PC-9 (cell line): ENCODE results near the gene LRRC61.

ENCODE experiments used
- EZH2 ChIP-seq: fragments of 200-600 bp; sonication (generic); IDR thresholded peaks from 2 replicates; pipeline ENCODE4 v1.8.0; 2017; ENCODE audit warnings: antibody characterized with exemption, low read depth
- TF ChIP-seq, protein P1 (sequence below): fragments of 200-600 bp; sonication (generic); conservative IDR thresholded peaks from 2 replicates; pipeline ENCODE4 v1.6.1; 2017; ENCODE audit warnings: mixed run types, antibody characterized with exemption, mild to moderate bottlenecking, moderate library complexity

DNA sequence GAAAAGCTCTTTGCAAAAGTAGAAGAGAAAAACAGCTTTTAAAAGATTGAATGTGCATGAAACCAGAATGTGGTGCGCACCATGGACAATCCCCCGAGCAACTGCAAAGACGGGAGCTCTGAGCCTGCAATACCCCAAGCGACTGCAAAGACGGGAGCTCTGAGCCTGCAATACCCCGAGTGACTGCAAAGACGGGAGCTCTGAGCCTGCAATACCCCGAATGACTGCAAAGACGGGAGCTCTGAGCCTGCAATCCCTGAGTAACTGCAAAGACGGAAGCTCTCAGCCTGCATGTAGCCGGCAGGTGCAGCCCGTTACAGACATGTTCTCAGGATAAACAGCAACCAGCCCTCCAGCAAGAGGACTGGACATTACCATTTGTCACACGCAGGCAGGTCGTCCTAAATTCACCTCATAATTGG is 62.2 kb downstream of the LRRC61 start:
- TF ChIP-seq, protein P1, sequence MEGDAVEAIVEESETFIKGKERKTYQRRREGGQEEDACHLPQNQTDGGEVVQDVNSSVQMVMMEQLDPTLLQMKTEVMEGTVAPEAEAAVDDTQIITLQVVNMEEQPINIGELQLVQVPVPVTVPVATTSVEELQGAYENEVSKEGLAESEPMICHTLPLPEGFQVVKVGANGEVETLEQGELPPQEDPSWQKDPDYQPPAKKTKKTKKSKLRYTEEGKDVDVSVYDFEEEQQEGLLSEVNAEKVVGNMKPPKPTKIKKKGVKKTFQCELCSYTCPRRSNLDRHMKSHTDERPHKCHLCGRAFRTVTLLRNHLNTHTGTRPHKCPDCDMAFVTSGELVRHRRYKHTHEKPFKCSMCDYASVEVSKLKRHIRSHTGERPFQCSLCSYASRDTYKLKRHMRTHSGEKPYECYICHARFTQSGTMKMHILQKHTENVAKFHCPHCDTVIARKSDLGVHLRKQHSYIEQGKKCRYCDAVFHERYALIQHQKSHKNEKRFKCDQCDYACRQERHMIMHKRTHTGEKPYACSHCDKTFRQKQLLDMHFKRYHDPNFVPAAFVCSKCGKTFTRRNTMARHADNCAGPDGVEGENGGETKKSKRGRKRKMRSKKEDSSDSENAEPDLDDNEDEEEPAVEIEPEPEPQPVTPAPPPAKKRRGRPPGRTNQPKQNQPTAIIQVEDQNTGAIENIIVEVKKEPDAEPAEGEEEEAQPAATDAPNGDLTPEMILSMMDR: no peak
- no peak for TF ChIP-seq EZH2
